SK-N-MC (cell line): ENCODE measurements around the gene C2orf72.
A peak's percentile ranks its signal among the peaks of the same experiment; 100 is the strongest.

Source experiments
- DNase-seq: peaks from one replicate; pipeline ENCODE4 v3.0.0-alpha.2; 2011; ENCODE audit warnings: low read depth, low spot score
- H3K27ac ChIP-seq: fragments of 200-600 bp; sonication (generic); 2 replicates; pipeline ENCODE4 v1.5.1; 2016; ENCODE audit warnings: mixed run types
- H3K36me3 ChIP-seq: fragments of 200-600 bp; sonication (generic); 2 replicates; pipeline ENCODE4 v1.6.1; 2017; ENCODE audit warnings: antibody characterized with exemption, low read length, mixed read lengths; ENCODE audit not compliant: insufficient read depth
- H3K4me3 ChIP-seq: fragments of 200-600 bp; sonication (generic); 2 replicates; pipeline ENCODE4 v1.5.1; 2016
- H3K9ac ChIP-seq: fragments of 200-600 bp; sonication (generic); 2 replicates; pipeline ENCODE4 v1.8.0; 2017; ENCODE audit warnings: mixed run types, mixed read lengths; ENCODE audit not compliant: insufficient read length
- H3K9me3 ChIP-seq: fragments of 200-600 bp; sonication (generic); 2 replicates; pipeline ENCODE4 v1.6.1; 2017; ENCODE audit warnings: low read depth, mild to moderate bottlenecking, antibody characterized with exemption, low read length, moderate library complexity, mixed read lengths
- EZH2 ChIP-seq: fragments of 200-600 bp; sonication (generic); IDR thresholded peaks from one replicate; pipeline ENCODE4 v1.6.1; 2017; ENCODE audit warnings: antibody characterized with exemption
- FOXP2 ChIP-seq: optimal IDR thresholded peaks from 2 replicates; pipeline ENCODE3; 2011; ENCODE audit warnings: mild to moderate bottlenecking, moderate library complexity; ENCODE audit not compliant: insufficient read depth; ENCODE audit errors: extremely low read length, control extremely low read depth
- POLR2AphosphoS5 ChIP-seq: IDR thresholded peaks from 2 replicates; pipeline ENCODE4 v1.6.1; 2012; ENCODE audit warnings: mild to moderate bottlenecking, low read depth, low read length, borderline replicate concordance

Gene C2orf72

DNA sequence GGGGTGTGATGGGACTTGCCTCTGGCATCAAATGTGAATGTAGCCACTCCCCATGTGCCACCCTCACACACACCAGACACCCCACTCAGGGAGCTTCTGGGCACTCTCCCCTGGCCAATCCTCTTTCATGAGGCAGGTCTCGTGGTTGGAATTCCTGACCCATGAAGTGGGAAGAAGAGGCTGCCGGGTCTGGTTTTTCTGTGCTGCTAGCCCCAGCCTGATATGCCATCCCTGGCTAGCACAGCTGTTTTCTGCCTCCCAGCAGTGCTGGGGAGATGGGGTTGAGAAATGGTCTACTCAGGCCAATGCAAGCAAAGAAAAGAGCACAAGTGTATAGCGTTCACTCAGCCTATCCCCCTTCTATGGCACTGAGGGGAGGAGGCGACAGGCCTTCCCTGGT lies 1.2 kb upstream of the C2orf72 start:
- H3K9me3 ChIP-seq = no peaks in the 10 kb centered on the region
- H3K4me3 ChIP-seq = no peak overlapping the region
- no peaks in the 10 kb centered on the region for H3K36me3 ChIP-seq
- no peak for DNase-seq
- no peak overlapping the region for H3K27ac ChIP-seq
- TF ChIP-seq EZH2 (peak; percentile 35), POLR2AphosphoS5 (no peak)
- H3K9ac ChIP-seq = no peak overlapping the region

- no peak for DNase-seq
- TF ChIP-seq POLR2AphosphoS5 (no peak), EZH2 (no peak)
- Histone ChIP-seq H3K4me3 (no peak overlapping the region), H3K9me3 (no peaks in the 10 kb centered on the region), H3K27ac (no peak overlapping the region), H3K9ac (no peak overlapping the region), H3K36me3 (no peaks in the 10 kb centered on the region)
Measured at GRCh38 chr2:231036578-231037106, 681 bp upstream of the C2orf72 start.

DNA sequence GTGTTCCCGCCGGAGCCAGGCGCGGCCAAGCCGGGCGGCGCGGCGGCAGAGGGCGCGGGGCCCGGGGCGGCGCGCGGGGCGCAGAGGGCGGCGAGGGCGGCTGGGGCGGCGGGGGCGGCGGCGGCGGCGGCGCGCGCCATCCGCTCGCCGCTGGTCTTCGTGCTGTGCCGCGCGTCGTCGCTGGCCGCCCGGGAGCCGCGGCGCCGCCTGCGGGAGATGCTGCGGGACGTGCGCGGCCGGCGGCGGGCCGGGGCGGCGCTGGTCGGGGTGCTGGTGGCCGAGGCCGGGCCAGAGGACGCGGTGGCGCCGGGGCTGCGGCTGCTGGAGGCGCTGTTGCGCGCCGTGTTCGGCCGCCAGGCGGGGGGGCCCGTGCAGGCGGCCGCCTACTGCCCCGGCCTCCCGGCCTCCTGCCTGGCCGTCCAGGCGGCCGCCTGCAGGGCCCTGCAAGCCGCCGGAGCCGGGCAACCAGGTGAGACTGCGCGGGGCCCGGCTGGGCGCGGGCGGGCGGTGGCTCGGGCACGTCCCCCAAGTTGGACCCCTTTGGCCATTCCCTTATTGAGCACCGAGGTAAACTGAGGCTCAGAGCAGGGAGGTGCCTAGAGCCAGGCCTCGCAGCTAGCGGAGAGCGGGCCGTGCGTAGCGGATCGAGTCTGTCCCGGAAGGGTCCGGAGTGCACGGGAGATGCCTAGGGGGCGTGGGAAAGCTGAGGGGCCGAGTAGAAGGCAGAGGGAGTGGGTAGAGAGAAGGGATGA lies 584 bp downstream of the C2orf72 start:
- no peak overlapping the region for H3K9ac ChIP-seq
- no peak for DNase-seq
- TF ChIP-seq EZH2 = no peak
- TF ChIP-seq FOXP2 = no peak
- TF ChIP-seq POLR2AphosphoS5 = no peak
- H3K9me3 ChIP-seq = no peaks in the 10 kb centered on the region
- H3K27ac ChIP-seq = no peak overlapping the region
- no peaks in the 10 kb centered on the region for H3K36me3 ChIP-seq
- H3K4me3 ChIP-seq = no peak overlapping the region

DNA sequence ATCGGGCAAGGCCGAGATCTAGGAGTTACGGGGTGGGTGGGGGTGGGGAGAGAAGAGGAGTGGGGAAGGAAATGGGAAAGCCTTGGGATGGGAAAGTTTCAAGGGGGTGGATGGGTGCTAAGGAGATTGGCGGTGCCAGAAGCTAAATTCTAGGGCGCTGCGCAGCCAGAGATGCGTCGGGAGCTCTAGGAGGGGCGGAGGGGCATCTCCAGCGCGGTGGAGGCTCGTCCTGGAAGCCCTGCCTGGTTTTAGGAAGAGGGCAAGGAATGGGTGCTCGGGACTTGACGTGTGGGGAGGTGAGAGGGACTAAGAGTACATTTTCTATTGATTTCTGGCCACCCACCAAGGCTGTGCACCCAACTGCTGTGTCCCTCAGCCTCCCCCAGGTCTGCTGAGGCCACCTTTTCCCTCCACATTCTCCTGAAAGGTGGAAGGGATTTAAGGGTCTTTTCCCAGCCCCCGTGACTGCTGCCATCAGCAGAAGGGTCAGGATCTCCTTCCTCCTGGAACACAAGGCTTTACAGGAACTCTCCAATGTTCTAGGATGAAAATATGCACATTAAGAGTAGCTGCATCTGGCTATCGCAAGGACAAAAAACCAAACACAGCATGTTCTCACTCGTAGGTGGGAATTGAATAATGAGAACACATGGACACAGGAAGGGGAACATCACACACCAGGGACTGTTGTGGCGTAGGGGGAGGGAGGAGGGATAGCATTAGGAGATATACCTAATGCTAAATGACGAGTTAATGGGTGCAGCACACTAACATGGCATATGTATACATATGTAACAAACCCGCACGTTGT lies 1.4 kb downstream of the C2orf72 start:
- no peak for DNase-seq
- TF ChIP-seq FOXP2 = no peak
- H3K9ac ChIP-seq = no peak overlapping the region
- H3K36me3 ChIP-seq = no peaks in the 10 kb centered on the region
- no peak overlapping the region for H3K27ac ChIP-seq
- H3K9me3 ChIP-seq = no peaks in the 10 kb centered on the region
- H3K4me3 ChIP-seq = no peak overlapping the region

DNA sequence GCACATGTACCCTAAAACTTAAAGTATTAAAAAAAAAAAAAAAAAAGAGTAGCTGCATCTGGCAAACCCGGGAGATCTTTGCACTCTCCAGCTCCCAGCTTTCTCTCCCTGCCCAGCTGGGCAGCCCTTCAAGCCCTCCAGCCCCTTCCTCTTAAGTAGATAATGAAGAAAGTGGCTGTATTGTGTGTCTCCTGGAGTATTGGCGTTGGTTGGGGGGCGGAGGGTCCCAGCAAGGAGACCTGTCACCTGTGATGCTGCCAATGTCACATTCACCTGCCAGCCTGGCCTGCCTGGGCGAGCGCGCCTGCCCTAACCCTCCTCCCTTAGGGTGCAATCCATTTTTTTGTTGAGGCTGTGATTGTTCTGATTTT lies 2.0 kb downstream of the C2orf72 start:
- no peaks in the 10 kb centered on the region for H3K9me3 ChIP-seq
- no peaks in the 10 kb centered on the region for H3K36me3 ChIP-seq
- no peak for TF ChIP-seq POLR2AphosphoS5
- TF ChIP-seq FOXP2 = no peak
- TF ChIP-seq EZH2 = no peak
- no peak for DNase-seq
- no peak overlapping the region for H3K9ac ChIP-seq
- H3K4me3 ChIP-seq = no peak overlapping the region
- H3K27ac ChIP-seq = no peak overlapping the region

GRCh38 chr2:231039821-231040364 lies 2.6 kb downstream of the C2orf72 start:
- no peak for DNase-seq
- H3K4me3 ChIP-seq = no peak overlapping the region
- no peak overlapping the region for H3K9ac ChIP-seq
- no peaks in the 10 kb centered on the region for H3K36me3 ChIP-seq
- no peaks in the 10 kb centered on the region for H3K9me3 ChIP-seq
- no peak overlapping the region for H3K27ac ChIP-seq
- no peak for TF ChIP-seq FOXP2
- no peak for TF ChIP-seq POLR2AphosphoS5
- TF ChIP-seq EZH2 = no peak

GRCh38 chr2:231041061-231041689 lies 3.9 kb downstream of the C2orf72 start:
- Histone ChIP-seq H3K4me3 (no peak overlapping the region), H3K9me3 (no peaks in the 10 kb centered on the region), H3K27ac (no peak overlapping the region), H3K36me3 (no peaks in the 10 kb centered on the region), H3K9ac (no peak overlapping the region)
- no peak for DNase-seq
- no peak for TF ChIP-seq EZH2
- TF ChIP-seq POLR2AphosphoS5 = no peak
- TF ChIP-seq FOXP2 = no peak

DNA sequence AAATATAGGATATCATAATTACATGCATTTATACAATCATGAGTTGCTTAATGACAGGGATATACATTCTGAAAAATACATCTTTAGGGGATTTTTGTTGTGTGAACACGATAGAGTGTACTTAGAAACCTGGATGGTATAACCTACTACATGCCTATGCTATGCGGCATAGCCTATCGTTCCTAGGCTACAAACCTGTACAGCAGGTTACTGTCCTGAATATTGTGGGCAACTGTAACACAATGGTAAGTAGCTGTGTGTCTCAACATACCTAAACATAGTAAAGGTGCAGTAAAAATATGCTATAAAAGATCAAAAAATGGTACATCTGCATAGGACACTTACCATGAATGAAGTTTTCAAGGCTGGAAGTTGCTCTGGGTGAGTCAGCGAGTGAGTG lies 6.5 kb downstream of the C2orf72 start:
- no peak for DNase-seq
- no peaks in the 10 kb centered on the region for H3K36me3 ChIP-seq
- no peak overlapping the region for H3K27ac ChIP-seq
- H3K9ac ChIP-seq = no peak overlapping the region
- no peak overlapping the region for H3K4me3 ChIP-seq
- no peaks in the 10 kb centered on the region for H3K9me3 ChIP-seq
- TF ChIP-seq FOXP2 (no peak), POLR2AphosphoS5 (no peak), EZH2 (no peak)
